SK-N-DZ (cell line): Measurements from ENCODE around the gene GPS1.
A peak's percentile ranks its signal among the peaks of the same experiment; 100 is the strongest.

Experiments used
- DNase-seq: peaks from one replicate; pipeline ENCODE4 v3.0.0-alpha.2; 2015; ENCODE audit warnings: low spot score

GPS1 gene

DNA sequence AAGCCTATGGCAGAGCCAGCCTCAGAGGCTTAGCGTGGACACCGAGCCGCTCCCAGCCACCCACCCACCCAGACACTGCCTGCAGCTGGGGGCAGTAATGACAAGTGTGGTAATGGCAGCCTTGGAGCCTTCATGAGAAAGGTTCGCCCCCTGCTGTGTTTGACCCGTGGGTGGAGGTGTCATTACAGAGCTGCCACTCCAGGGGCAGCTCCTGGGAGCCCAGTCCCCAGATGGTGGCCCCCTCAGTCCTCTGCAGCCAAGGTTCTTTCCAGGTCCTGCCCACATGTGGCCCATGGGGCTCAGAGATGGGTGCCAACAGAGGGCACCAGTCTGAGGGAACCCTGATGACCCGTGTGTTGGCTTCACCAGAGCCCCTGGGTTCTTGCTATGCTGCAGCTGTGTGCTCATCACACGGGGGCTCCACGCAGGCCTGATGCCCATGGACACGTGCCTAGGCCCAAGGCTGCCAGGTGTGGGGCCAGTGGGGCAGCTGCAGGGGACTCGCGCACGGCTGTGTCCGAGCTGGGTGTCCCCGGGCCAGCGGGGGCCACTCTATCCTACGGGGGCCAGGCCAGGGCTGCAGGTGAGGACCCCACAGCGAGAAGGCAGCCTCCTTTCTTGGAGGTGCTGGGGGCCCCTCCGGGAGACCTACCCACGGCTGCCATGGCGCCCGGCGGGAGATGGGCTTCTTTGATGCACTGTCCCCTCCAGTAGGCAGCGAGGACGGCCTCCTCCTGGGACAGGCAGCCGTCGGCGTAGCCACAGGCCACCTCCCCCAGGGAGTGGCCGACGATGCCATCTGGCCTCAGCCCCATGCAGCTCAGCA, 38.2 kb downstream of the GPS1 start:
- no peak for DNase-seq

DNA sequence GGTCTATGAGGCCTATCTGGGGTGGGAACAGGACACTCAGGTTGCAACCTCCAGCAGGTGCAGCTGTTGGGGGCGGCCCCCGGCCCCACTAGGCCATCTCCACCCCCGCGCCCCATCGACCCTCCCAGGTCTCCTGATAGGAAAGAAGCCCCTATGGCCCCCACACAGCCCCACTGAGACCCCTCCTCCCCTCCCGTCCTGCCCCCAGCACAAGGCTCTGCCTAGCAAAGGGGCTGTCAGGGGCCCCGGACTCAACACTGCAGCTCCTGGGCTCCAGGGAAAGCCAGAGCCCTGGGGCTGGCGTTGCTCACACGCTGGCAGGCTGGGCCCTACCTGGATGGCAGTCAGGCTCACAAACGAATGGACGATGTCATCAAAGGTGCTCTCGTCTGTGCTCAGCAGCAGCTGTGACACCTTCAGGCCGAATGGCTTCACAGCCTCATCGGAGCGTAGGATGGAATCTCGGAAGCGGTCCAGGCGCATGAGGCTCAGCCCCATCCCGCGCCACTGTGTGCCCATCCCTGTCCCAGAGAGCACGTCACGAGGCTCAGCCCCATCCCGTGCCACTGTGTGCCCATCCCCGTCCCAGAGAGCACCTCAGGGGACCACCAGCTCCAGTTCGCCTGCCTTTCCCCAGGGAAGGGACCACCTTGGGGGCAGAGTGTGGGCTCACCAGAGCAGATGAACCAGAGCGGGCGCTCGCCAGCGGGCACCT, 39.0 kb downstream of the GPS1 start:
- no peak for DNase-seq

DNA sequence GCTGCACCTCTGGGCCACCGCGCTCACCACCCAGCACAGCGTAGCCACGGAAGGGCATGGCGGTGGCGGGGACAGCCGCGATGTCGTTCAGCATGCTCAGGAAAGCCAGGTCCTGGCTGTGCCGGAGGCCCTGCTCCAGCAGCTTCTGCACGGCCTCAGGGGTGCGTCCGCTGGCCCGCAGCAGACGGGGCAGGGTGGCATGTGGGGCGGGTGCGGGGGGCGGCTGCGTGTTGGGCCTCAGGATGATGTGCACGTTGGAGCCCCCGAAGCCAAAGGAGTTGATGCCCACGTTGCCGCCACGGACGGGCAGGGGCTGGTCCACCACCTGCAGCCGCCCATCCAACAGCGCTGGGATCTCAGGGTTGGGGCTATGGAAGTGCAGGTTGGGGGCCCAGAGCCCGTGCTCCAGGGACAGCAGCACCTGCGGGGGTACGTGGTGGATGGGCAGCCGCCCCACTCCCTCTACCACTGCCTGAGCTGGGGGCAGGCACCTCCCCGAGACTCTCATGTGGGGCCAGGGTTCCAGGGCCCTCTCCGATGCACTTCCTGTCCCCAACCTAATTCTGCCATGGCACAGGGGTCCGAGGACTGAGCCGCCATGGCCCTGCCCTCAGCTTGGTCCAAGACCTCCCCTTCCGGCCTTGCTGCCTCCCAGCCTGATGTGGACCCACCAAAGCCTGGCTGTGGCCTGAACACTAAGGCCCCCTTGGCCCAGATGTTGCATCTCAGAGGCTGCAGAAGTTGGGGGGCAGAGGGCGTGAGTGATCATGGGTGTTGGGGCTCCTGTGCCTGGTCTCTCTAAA, 39.8 kb downstream of the GPS1 start:
- DNase-seq = no peak

DNA sequence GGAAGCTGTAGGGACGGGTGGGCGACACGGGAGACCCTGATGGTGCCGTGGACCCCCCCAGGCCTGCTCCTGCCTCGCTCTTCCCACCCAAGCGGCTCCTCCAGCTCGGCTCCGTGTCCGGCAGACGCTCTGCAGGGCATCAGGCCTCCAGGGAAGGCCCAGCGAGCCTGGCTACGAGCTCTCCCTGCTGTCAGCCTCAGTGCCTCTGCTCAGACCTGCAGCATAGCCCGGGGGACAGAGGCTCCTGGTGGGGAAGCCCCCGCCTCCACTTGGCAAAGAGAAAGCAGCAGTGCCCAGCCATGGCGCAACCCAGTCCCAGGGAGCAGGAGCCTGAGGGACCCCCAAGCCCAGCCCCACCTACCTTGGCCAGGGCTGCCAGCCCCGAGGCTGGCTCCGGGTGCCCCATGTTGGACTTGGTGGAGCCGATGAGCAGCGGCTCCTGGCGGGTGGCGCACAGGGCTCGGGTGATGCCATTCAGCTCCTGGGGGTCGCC, 40.4 kb downstream of the GPS1 start:
- DNase-seq = no peak

DNA sequence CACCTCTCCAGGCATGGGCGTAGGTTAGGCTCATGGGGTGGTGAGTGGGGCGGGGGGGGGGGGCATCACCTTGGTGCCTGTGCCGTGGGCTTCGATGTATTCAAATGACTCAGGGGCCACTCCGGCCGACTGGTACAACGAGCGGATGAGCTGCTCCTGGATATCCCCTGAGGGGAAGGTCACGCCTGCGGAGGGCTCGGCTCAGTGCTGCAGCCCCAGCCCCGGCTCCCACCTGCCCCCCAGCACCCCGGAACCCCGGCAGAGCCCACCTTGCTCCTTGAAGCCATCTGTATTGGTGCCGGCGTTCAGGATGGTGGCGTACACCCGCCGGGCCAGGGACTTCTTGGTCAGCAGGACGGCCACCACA, 40.9 kb downstream of the GPS1 start:
- no peak for DNase-seq

DNA sequence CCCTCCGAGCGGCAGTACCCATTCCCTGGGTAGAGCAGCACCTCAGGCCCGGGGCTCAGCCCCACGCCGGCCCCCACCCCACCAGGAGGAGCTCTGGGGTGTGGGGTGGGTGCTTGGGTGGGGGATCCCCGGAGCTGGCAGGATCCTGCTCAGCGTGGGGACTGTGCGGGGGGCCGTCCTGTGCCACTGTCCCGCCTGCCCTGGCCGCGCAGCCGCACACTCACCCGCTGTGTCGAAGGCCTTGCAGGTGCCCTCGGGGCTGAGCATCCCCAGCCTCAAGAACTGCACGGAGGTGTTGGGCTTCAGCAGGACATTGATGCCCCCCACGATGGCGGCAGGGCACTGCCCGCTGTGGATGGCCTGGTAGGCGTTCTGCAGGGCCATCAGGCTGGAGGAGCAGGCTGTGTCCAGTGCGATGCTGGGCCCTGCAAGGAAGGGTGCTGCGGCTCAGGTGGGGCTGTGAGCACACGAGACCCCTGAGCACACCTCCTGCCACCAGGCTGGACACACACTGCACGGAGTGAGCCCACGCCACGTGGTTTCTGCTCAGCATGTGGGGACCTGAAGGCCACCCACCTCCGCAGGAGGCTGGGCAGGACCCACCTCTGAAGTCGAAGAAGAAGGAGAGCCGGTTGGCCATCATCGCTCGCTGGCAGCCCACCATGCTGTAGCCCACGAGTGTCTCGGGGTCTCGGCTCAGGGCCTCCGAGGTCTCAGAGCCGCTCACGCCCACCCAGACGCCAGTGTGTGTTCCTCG, 41.5 kb downstream of the GPS1 start:
- DNase-seq = no peak

DNA sequence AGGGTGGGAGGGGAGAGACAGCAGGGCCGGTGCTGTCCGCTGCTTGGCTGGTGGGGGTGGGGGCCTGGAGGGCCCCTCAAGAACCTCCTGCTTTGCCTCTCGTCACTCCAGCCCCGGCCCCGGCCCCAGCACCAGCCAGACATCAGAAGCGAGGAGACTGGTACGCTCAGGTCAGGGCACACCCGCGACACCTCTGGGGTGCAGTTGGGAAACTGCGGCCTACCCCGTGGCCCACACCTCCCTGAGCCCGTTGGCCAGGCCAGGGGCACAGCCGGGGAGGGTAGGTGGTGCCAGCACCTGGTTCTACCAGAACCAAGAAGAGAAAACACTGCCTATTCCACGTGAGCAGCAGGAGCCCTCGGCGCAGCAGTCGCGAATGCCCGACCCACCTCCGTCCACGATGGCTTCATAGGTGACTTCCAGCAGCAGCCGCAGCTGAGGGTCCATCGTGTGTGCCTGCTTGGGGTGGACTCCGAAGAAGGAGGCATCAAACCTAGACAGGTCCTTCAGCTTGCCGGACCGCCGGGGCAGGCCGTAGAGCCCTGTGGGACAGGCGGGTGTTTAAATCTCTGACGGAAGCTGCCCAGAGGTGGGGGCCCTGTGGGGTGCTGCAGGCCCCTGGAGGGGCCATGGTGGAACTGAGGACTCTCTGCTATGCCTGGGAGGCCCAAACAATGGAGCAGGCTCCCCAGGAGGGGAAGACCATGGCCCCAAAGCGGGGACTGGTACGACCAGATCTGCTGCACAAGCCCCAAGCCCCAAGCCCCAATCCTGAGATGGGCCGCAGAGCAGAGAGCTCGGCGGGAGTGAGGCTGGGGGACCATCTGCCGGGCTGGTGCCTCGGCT, 43.5 kb downstream of the GPS1 start:
- no peak for DNase-seq

DNA sequence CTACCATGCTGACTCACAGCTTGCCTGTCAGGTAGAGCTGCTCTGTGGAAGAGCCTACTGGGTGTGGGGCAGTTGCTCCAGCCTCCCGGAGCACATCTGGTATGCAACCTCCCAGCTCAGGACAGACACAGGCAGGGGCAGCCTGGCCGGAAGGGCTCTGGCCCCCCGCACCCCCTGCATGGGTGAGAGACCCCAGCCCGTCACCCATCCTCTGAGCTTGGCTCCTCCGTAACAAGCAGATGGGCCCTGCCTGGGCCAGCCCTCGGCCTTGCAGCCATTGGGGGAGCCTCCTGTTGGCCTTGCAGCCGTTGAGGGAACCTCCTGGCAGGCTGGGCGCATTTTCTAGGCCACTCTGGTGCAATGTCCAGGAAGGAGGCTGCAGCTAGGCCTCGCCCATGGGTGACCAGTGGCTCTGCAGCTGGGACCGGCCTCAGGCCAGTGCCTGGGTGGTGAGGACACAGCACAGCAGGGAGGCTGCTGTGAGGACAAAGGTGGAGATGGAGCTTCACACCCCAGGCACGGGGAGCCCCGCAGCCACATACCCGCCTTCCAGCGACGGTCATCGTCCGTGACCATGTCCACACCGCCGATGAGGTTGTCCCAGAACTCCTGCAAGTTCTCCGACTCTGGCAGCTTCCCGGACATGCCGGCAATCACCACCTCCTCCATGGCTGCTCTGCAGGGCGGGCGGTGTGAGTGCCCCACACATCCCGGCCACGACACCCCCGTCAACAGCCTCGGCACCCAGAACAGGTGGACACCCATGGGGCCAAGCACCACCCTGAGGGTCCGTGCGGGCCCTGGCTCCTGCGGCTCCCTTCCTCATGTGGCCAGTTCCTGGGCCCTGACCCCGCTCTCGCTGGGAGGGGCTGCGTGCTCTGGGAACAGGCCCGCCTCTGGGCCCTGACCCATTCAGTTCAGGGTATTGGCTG, 44.3 kb downstream of the GPS1 start:
- no peak for DNase-seq

DNA sequence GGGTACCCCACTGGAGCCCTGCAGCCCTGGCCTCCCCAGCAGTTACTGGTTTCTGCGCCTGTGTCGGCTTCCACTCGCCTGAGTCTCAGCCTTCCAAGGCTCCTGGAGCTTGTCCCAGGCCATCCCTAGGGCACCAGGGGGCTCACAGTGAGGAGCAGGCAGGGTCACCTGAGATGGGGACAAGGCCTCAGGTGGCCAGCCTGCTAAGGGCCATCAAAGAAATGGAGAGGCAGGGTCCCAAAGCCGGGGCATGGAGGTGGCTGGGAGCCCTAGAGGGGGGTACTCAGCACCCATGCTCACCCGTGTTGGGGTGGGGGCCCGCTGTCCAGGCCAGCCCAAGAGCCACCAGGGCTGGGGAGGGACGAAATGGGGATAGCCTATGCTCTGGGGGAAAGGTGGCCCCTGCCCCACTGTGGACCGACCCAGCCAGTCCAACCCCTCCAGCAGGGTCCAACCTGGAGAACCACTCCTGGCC, 45.0 kb downstream of the GPS1 start:
- no peak for DNase-seq

DNA sequence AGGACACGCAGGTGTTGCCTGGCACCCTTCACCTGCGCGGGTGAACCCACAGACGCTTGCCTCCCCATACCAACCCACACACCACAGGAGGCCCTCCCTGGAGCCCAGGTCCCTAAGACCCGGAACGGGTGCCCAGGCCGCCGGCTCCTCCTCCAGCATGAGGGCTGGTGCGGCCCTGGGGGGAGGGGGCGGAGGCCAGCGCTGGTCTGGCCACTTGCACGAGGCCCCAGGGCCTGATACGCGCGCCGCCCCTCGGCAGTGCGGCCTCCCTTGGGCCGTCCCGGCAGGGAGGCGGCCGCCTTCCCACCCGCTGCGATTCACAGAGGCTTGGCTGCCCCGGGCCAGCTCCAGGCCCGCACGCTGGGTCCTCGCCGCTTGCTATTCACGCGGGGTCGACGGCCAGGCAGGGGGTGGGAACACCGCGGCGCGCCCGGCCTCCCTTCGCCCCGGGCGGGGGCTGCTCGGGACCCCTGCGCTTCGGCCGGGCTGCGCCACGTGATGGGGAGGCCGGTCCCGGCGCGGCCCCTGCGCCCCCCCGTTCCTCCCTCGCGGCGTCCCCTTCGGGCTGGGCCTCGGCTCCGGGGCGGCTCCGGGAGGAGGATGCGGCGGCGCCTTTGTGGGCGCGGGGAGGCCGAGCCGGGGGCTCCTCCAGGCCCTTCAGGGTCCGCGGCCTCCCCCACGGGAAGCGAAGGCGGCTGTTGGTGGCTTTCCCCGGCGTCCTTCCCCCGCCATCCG, 45.7 kb downstream of the GPS1 start:
- peak; percentile 52 for DNase-seq

DNA sequence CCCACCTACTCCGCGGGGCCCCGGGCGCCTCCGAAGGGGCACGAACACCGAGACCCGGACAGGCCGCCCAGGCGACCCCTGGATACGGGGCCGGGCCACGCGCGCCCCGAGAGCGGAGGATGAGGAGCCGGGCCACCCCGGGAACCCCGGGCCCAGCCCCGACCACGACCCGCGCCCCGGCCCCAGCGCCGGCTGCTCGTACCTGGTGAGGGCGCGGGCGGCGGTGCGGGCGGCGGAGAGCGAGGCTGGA, 46.1 kb downstream of the GPS1 start:
- no peak for DNase-seq

DNA sequence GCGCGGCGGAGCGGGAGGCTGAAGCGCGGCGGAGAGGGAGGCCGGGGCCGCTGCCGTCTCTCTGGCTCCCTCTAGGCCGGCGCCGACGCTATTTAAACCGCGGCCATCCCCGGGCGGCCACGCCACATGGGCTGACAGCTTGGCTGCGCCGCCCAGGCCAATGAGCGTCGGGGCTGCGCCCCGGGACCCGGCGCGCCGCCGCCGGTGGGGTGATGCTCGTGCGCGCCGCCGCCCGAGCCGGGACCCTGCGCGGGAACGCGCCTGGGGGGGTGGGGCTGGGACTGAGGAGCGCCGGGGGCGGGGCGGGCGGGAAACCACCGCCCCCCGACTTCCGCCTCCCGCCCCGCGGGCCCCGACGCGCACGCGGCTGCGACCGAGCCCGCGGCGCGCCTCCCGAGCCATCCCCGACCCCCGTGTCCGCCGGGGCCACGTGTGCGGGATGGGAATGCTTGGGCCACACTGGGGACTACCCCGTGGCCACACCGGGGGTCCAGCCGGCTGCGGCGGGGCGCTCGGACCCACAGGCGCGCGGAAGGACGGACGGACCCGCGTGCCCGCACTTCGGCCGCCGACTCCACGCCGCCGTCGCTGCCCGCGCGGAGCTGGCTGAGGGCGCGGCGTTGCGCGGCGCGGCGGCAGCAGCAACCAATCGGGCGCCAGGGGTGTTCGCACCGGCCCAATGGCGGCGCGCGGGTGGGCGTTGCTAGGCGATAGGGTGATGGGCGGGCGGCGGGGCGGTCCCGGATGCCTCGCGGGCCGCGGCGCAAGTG, 46.7 kb downstream of the GPS1 start, which contains the start of gene FASN:
Gene FASN, minus strand, starts transcription at position 68 of the 770 bp plus-strand sequence. CDS start 1,791 bp downstream, outside the sequence.
- peak; percentile 95 for DNase-seq

DNA sequence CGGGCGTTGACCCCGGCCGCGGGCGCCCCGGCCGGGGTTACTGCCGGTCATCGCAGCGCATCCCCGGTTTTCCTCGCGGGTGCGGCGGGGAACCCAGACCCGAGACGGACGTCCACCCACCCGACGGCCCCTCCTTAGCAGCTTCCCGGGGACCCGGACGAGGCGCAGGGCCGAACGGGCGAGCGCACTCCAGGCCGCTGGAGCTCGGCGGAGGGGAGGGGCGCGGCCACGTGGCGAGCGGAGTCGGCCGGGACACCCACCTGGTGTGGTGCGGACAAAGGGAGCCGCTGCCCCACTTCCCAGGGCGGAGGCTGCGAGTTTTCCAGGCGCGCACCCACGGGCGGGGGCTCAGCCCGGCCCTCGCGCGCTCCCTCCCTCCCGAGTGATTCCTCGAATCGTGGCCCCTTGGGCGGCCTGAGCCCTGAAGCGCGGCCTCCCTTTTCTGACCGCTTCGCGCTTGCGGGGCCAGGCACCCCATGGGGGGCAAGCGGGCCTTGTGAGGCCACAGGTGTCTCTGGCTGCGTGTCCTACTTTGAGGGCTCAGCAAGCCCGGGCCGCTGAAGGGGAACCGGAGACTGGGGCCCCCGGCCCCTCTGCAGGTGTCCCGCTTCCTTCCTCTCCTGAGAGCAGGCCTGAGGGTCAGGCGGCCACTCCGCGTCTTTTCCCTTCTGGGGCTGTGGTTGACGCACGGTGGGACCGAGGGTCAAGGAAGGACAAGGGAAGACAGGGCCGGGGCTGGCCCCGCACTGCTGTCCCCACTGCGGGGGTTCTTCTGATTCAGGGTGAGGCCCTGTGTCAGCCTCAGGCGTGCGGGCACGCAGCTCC, 47.5 kb downstream of the GPS1 start:
- no peak for DNase-seq

DNA sequence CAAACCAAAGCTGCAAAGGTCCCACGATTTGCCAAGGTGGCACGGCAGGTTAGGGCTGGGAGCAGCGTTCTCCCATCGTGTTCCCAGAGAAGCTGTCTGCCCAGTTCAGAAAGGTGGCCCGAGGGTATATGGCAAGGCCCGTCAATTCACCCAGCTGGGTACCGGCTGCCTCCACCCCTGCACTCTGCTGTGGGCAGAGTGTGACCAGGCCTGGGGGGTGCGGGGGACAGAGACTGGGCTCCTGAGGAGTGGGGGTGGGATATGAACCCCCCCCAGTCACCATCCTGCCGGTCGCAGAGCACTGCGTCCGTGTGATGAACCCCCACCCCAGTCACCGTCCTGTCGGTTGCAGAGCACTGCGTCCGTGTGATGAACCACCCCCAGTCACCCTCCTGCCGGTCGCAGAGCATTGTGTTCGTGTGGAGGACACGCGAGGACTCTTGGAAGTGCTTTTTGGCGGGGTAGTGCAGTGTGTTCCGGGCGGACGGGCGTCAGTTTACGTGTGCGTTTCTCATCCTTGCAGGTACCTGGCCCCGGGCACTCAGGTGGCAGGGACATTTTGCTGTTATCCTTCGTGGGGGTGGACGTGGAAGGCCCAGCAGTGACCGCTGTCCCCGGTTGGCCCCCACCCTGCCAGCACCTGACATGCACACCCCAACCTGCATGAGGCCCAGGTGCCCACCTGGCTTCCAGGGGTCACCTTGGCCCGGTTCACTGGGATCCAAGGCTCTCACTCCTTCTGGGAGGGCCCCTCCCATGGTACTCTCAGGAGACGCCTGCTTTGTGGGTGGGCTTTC, 49.0 kb downstream of the GPS1 start:
- DNase-seq = no peak

DNA sequence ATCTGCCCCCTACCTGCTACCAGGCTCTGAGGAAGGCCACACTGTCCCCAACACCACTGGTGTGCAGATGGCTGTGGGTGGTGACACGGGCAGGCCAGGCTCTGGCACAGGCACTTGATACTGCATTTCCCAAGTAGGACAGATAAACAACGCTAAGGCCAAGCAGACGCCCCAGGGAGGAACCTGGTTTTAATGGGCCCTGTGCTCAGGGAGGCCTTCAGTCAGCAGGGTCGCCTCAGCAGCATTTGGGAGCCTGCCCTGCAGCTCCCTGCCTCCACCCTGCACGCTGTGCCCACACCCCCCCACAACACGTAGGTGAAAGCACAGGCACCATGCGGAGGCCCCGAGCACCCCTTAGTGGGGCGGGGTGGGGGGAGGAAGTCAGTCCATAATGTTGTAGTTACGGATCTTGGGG, 49.6 kb downstream of the GPS1 start:
- DNase-seq = no peak
